Measurements from ENCODE around the gene COL5A1.

COL5A1 gene

GRCh38 chr9:134622896-134623257, 18.7 kb upstream of the COL5A1 start:
- no peak overlapping the region for H3K9ac ChIP-seq (ENCODE audit: low read depth, low read length)
- TF ChIP-seq CTCF (IDR thresholded peaks at IDR 0.05; ENCODE audit: borderline replicate concordance, extremely low read depth, low read length, poor library complexity, severe bottlenecking) (no peak), EZH2 (IDR thresholded peaks at IDR 0.05; ENCODE audit: borderline replicate concordance, low read depth, low read length, severe bottlenecking) (no peak)
- no peak for DNase-seq
- peaks cover 2% of the 10 kb centered on the region; the same call in 1 of the 2 replicates for H4K20me1 ChIP-seq (ENCODE audit: insufficient read depth, low read length)
- no peaks in the 10 kb centered on the region for H3K9me3 ChIP-seq (ENCODE audit: insufficient read depth, low read length, severe bottlenecking)
- H3K4me3 ChIP-seq (ENCODE audit: low read depth in 1 of 2, low read length in 2 of 2): no peak overlapping the region
- H3K27ac ChIP-seq (ENCODE audit: low read length): no peak overlapping the region
- H3K79me2 ChIP-seq (ENCODE audit: insufficient read depth, low read length): no peaks in the 10 kb centered on the region
- H3K36me3 ChIP-seq (ENCODE audit: insufficient read depth, low read length): no peaks in the 10 kb centered on the region
- no peaks in the 10 kb centered on the region for H3K4me1 ChIP-seq (ENCODE audit: insufficient read depth, low read length)
- no peak overlapping the region for H3K4me2 ChIP-seq (ENCODE audit: insufficient read depth, low read length)
- no peak overlapping the region for H2AFZ ChIP-seq (ENCODE audit: low read depth, low read length)
- ATAC-seq (ENCODE audit: insufficient read depth, low read depth): no peak
- peaks cover 9% of the 10 kb centered on the region for H3K27me3 ChIP-seq (ENCODE audit: insufficient read depth, low read length, poor library complexity)

GRCh38 chr9:134623258-134624066, 18.1 kb upstream of the COL5A1 start:
- H3K4me3 ChIP-seq (ENCODE audit: low read depth in 1 of 2, low read length in 2 of 2): no peak overlapping the region
- no peaks in the 10 kb centered on the region for H3K79me2 ChIP-seq (ENCODE audit: insufficient read depth, low read length)
- peaks cover 9% of the 10 kb centered on the region for H3K27me3 ChIP-seq (ENCODE audit: insufficient read depth, low read length, poor library complexity)
- DNase-seq (no peak), ATAC-seq (ENCODE audit: insufficient read depth, low read depth) (no peak)
- TF ChIP-seq CTCF (IDR thresholded peaks at IDR 0.05; ENCODE audit: borderline replicate concordance, extremely low read depth, low read length, poor library complexity, severe bottlenecking): no peak
- TF ChIP-seq EZH2 (IDR thresholded peaks at IDR 0.05; ENCODE audit: borderline replicate concordance, low read depth, low read length, severe bottlenecking): no peak
- no peak overlapping the region for H2AFZ ChIP-seq (ENCODE audit: low read depth, low read length)
- no peaks in the 10 kb centered on the region for H3K4me1 ChIP-seq (ENCODE audit: insufficient read depth, low read length)
- H3K4me2 ChIP-seq (ENCODE audit: insufficient read depth, low read length): no peak overlapping the region
- no peak overlapping the region for H3K27ac ChIP-seq (ENCODE audit: low read length)
- no peak overlapping the region for H3K9ac ChIP-seq (ENCODE audit: low read depth, low read length)
- no peaks in the 10 kb centered on the region for H3K9me3 ChIP-seq (ENCODE audit: insufficient read depth, low read length, severe bottlenecking)
- H4K20me1 ChIP-seq (ENCODE audit: insufficient read depth, low read length): peaks cover 2% of the 10 kb centered on the region; the same call in 1 of the 2 replicates
- no peaks in the 10 kb centered on the region for H3K36me3 ChIP-seq (ENCODE audit: insufficient read depth, low read length)

- Histone ChIP-seq H3K9ac (ENCODE audit: low read depth, low read length) (no peak overlapping the region), H3K27ac (ENCODE audit: low read length) (no peak overlapping the region), H3K79me2 (ENCODE audit: insufficient read depth, low read length) (no peaks in the 10 kb centered on the region), H3K4me2 (ENCODE audit: insufficient read depth, low read length) (no peak overlapping the region), H4K20me1 (ENCODE audit: insufficient read depth, low read length) (peaks cover 2% of the 10 kb centered on the region; the same call in 1 of the 2 replicates), H3K9me3 (ENCODE audit: insufficient read depth, low read length, severe bottlenecking) (no peaks in the 10 kb centered on the region), H3K27me3 (ENCODE audit: insufficient read depth, low read length, poor library complexity) (peaks cover 9% of the 10 kb centered on the region), H2AFZ (ENCODE audit: low read depth, low read length) (no peak overlapping the region), H3K4me1 (ENCODE audit: insufficient read depth, low read length) (no peaks in the 10 kb centered on the region), H3K36me3 (ENCODE audit: insufficient read depth, low read length) (no peaks in the 10 kb centered on the region), H3K4me3 (ENCODE audit: low read depth in 1 of 2, low read length in 2 of 2) (no peak overlapping the region)
- DNase-seq (no peak), ATAC-seq (ENCODE audit: insufficient read depth, low read depth) (no peak)
- TF ChIP-seq CTCF (IDR thresholded peaks at IDR 0.05; ENCODE audit: borderline replicate concordance, extremely low read depth, low read length, poor library complexity, severe bottlenecking) (no peak), EZH2 (IDR thresholded peaks at IDR 0.05; ENCODE audit: borderline replicate concordance, low read depth, low read length, severe bottlenecking) (no peak)
Measured at GRCh38 chr9:134624137-134624591, 17.4 kb upstream of the COL5A1 start.

Data from DND-41 (cell line).